GM19397 (cell line): ENCODE results near the gene FBXO39.
"Not testable (repeated sequence)": the region's sequence is repeated elsewhere in the genome, so short reads cannot be mapped to it uniquely, and the experiment has no call there.

Experiments
- ATAC-seq: cut with Tn5 transposase; IDR thresholded peaks from one replicate; pipeline ENCODE4 v1.9.1; 2021; ENCODE audit warnings: mild to moderate bottlenecking, moderate library complexity; ENCODE audit not compliant: unreplicated experiment

Gene FBXO39

GRCh38 chr17:6775871-6776405 is at the start of gene FBXO39:
TSS of gene FBXO39 (plus strand) at chr17:6776215. CDS start at chr17:6779869, 3,654 bp downstream.
- ATAC-seq = no peak

GRCh38 chr17:6729531-6729930 is 46.5 kb upstream of the FBXO39 start:
- no peak for ATAC-seq

- not testable (repeated sequence) for ATAC-seq
Observed at GRCh38 chr17:6746665-6747064, 29.4 kb upstream of the FBXO39 start.

- ATAC-seq = no peak
Observed at GRCh38 chr17:6748617-6749016, 27.4 kb upstream of the FBXO39 start.

- no peak for ATAC-seq
Observed at GRCh38 chr17:6749519-6749918, 26.5 kb upstream of the FBXO39 start.

GRCh38 chr17:6752068-6752909 is 23.7 kb upstream of the FBXO39 start:
- ATAC-seq = no peak

- ATAC-seq = no peak
Observed at GRCh38 chr17:6753006-6753445, 23.0 kb upstream of the FBXO39 start.

GRCh38 chr17:6753546-6753945 is 22.5 kb upstream of the FBXO39 start:
- no peak for ATAC-seq

GRCh38 chr17:6755281-6755680 is 20.7 kb upstream of the FBXO39 start:
- ATAC-seq = no peak

- ATAC-seq = no peak
Observed at GRCh38 chr17:6755731-6756184, 20.3 kb upstream of the FBXO39 start, which contains the start of gene XAF1. TSS of gene XAF1 (plus strand) at chr17:6756046. CDS start at chr17:6756079, 33 bp downstream.

GRCh38 chr17:6756425-6757031 is 19.5 kb upstream of the FBXO39 start:
- no peak for ATAC-seq

- no peak for ATAC-seq
Observed at GRCh38 chr17:6757747-6758146, 18.3 kb upstream of the FBXO39 start.

- no peak for ATAC-seq
Observed at GRCh38 chr17:6761779-6762178, 14.2 kb upstream of the FBXO39 start.

GRCh38 chr17:6768447-6768846 is 7.6 kb upstream of the FBXO39 start:
- no peak for ATAC-seq

GRCh38 chr17:6772016-6772415 is 4.0 kb upstream of the FBXO39 start:
- no peak for ATAC-seq

- not testable (repeated sequence) for ATAC-seq
Observed at GRCh38 chr17:6774906-6775305, 1.1 kb upstream of the FBXO39 start.

- no peak for ATAC-seq
Observed at GRCh38 chr17:6779411-6779810, 3.4 kb downstream of the FBXO39 start.

GRCh38 chr17:6780001-6780400 is 4.0 kb downstream of the FBXO39 start:
- ATAC-seq = no peak

GRCh38 chr17:6780886-6781285 is 4.9 kb downstream of the FBXO39 start:
- no peak for ATAC-seq

GRCh38 chr17:6782244-6782643 is 6.2 kb downstream of the FBXO39 start:
- ATAC-seq = no peak

GRCh38 chr17:6786618-6787017 is 10.6 kb downstream of the FBXO39 start:
- no peak for ATAC-seq
